HCT116 (cell line): ENCODE measurements around the gene DGKB. TPM values are rescaled to one million over a fixed set of nuclear protein-coding genes. Genes with fewer than 3 reads are reported as not detected.

ENCODE experiments used
- ATAC-seq: fragments of 200-7000 bp; cut with Tn5 transposase; 2 replicates; pipeline ENCODE4 v1.9.1; 2020; ENCODE audit warnings: mild to moderate bottlenecking, moderate library complexity
- BruUV-seq: library from RNA; stranded (reverse); fragments of 400-500 nt; replicated peaks from 2 replicates; lab custom pipeline; 2021; lab: Mats Ljungman, UMichigan
- CTCF ChIA-PET: fragments of 300-600 bp; sonication (Branson Sonifier 250); formaldehyde crosslinking; loops from one replicate; lab custom pipeline; 2021; ENCODE audit warnings: antibody characterized with exemption; lab: Charles Lee
- POLR2A ChIA-PET: fragments of 300-600, 350-600 bp; sonication (Branson Sonifier 250); formaldehyde crosslinking; loops from one replicate; lab custom pipeline; 2021; ENCODE audit warnings: antibody characterized with exemption; lab: Charles Lee
- RAD21 ChIA-PET, 2 experiments: fragments of 300-600 bp; sonication (Branson Sonifier 250); formaldehyde crosslinking; loops; one replicate each; lab custom pipeline; 2023; ENCODE audit warnings: low total read pairs in 2 of 2; ENCODE audit not compliant: uncharacterized antibody in 2 of 2, unreplicated experiment in 2 of 2, low non-redundant PET in 1 of 2; lab: Charles Lee
- DNase-seq: peaks from one replicate; pipeline ENCODE4 v3.0.0-alpha.2; 2010; ENCODE audit warnings: low read depth, low spot score
- H2AFZ ChIP-seq: fragments of 200-600 bp; shearing (Covaris generic), sonication (generic); 2 replicates; pipeline ENCODE4 v1.6.1; 2017; ENCODE audit warnings: low read depth, mixed run types, mixed read lengths, antibody characterized with exemption, low read length; ENCODE audit not compliant: poor library complexity, severe bottlenecking
- H3K27ac ChIP-seq: 2 replicates; pipeline ENCODE4 v1.5.1; 2012; ENCODE audit warnings: low read depth, low read length
- H3K27me3 ChIP-seq: fragments of 200-600 bp; sonication (generic); 2 replicates; pipeline ENCODE4 v1.6.1; 2016; ENCODE audit warnings: mixed run types, low read length, mixed read lengths; ENCODE audit not compliant: insufficient read depth
- H3K36me3 ChIP-seq, 2 experiments: fragments of 200-500 bp in 1 of 2; fragments of 200-600 bp in 1 of 2; sonication (Bioruptor generic) in 1 of 2; sonication (generic) in 1 of 2; 2 replicates each; pipeline versions ENCODE4 v1.5.1 to v1.6.1; 2014 to 2016; ENCODE audit warnings: low read length in 2 of 2, inconsistent platforms in 1 of 2, mixed read lengths in 1 of 2, mixed run types in 1 of 2; ENCODE audit not compliant: insufficient read depth in 2 of 2, control insufficient read depth in 1 of 2
- H3K4me1 ChIP-seq, 2 experiments: fragments of 200-600 bp in 1 of 2; sonication (generic) in 1 of 2; 2 replicates each; pipeline versions ENCODE4 v1.5.1 to v1.6.1; 2012 to 2017; ENCODE audit warnings: low read length in 2 of 2, inconsistent platforms in 1 of 2, mild to moderate bottlenecking in 1 of 2, mixed read lengths in 1 of 2, mixed run types in 1 of 2, moderate library complexity in 1 of 2; ENCODE audit not compliant: insufficient read depth in 2 of 2, control insufficient read depth in 1 of 2
- H3K4me2 ChIP-seq: fragments of 200-600 bp; sonication (generic); 2 replicates; pipeline ENCODE4 v1.6.1; 2017; ENCODE audit warnings: mixed run types, low read length, mixed read lengths
- H3K4me3 ChIP-seq, 2 experiments: fragments of 200-600 bp in 1 of 2; sonication (generic) in 1 of 2; replicated peaks in 1 of 2; 2 replicates each; pipeline ENCODE4 v1.5.1; 2011 to 2016; ENCODE audit warnings: low read length in 2 of 2, control low read depth in 1 of 2, low read depth in 1 of 2, mild to moderate bottlenecking in 1 of 2, mixed read lengths in 1 of 2, mixed run types in 1 of 2
- H3K79me2 ChIP-seq: fragments of 200-600 bp; sonication (generic); 2 replicates; pipeline ENCODE4 v1.6.1; 2017; ENCODE audit warnings: mild to moderate bottlenecking, mixed run types, low read length, moderate library complexity, mixed read lengths; ENCODE audit not compliant: insufficient read depth
- H3K9ac ChIP-seq: fragments of 200-600 bp; sonication (generic); 2 replicates; pipeline ENCODE4 v1.6.1; 2016; ENCODE audit warnings: low read length, mixed read lengths
- H3K9me2 ChIP-seq: fragments of 200-600 bp; sonication (generic), shearing (Covaris generic); 2 replicates; pipeline ENCODE4 v1.6.1; 2017; ENCODE audit warnings: mixed run types, mild to moderate bottlenecking, moderate library complexity; ENCODE audit not compliant: insufficient read depth
- H3K9me3 ChIP-seq, 2 experiments: fragments of 200-500 bp in 1 of 2; fragments of 200-600 bp in 1 of 2; sonication (Bioruptor generic) in 1 of 2; sonication (generic) in 1 of 2; 2 replicates each; pipeline ENCODE4 v1.6.1; 2014 to 2017; ENCODE audit warnings: low read length in 2 of 2, mixed read lengths in 2 of 2, inconsistent platforms in 1 of 2, low read depth in 1 of 2, mild to moderate bottlenecking in 1 of 2, mixed run types in 1 of 2, moderate library complexity in 1 of 2; ENCODE audit not compliant: control insufficient read depth in 1 of 2, insufficient read depth in 1 of 2
- H4K20me1 ChIP-seq: fragments of 200-600 bp; sonication (generic), shearing (Covaris generic); 2 replicates; pipeline ENCODE4 v1.6.1; 2017; ENCODE audit warnings: mixed run types, mild to moderate bottlenecking, moderate library complexity; ENCODE audit not compliant: insufficient read depth
- ATF3 ChIP-seq: IDR thresholded peaks from 2 replicates; pipeline ENCODE4 v1.6.1; 2012
- CBX3 ChIP-seq: IDR thresholded peaks from 2 replicates; pipeline ENCODE4 v1.6.1; 2012; ENCODE audit warnings: low read depth
- JUND ChIP-seq: IDR thresholded peaks from 2 replicates; pipeline ENCODE4 v1.6.1; 2012
- POLR2A ChIP-seq: IDR thresholded peaks from 2 replicates; pipeline ENCODE4 v1.7.0; 2011; ENCODE audit warnings: borderline replicate concordance; ENCODE audit not compliant: insufficient read depth, insufficient read length; ENCODE audit errors: extremely low read depth
- REST ChIP-seq: IDR thresholded peaks from 2 replicates; pipeline ENCODE4 v1.6.1; 2012; ENCODE audit warnings: low read depth
- SIN3A ChIP-seq: IDR thresholded peaks from 2 replicates; pipeline ENCODE4 v1.6.1; 2012; ENCODE audit warnings: low read depth
- SP1 ChIP-seq: IDR thresholded peaks from 2 replicates; pipeline ENCODE4 v1.6.1; 2012; ENCODE audit warnings: low read depth
- TCF7L2 ChIP-seq: IDR thresholded peaks from 2 replicates; pipeline ENCODE4 v1.7.0; 2011; ENCODE audit warnings: borderline replicate concordance, inconsistent platforms; ENCODE audit not compliant: insufficient read depth, insufficient read length; ENCODE audit errors: extremely low read depth
- ZFX ChIP-seq: fragments of 450-650 bp; IDR thresholded peaks from 2 replicates; pipeline ENCODE4 v1.6.1; 2017
- ZNF274 ChIP-seq: fragments of 200-500 bp; sonication (Bioruptor generic); IDR thresholded peaks from 2 replicates; pipeline ENCODE4 v1.6.1; 2014; ENCODE audit warnings: mild to moderate bottlenecking, low read depth, low read length, inconsistent platforms
- intact Hi-C: fragments of 100-400 bp; cut with micrococcal nuclease; formaldehyde crosslinking; loops from 2 replicates; pipeline ENCODE4 v1.10.0; 2022
- total RNA-seq: library from RNA; stranded (reverse); gene quantifications from one replicate; pipeline ENCODE4 v1.2.1, GENCODE V29; 2021; ENCODE audit not compliant: unreplicated experiment

Gene DGKB
- total RNA-seq, 1 experiment from 2014 or later: 0.05 TPM

GRCh38 chr7:14748461-14748860 is 154.1 kb downstream of the DGKB start (continued):
- peak; percentile 39; the same call in 1 of the 2 replicates for TF ChIP-seq CBX3
- no peak for TF ChIP-seq ATF3
- no peak for TF ChIP-seq REST
- TF ChIP-seq JUND: peak; percentile 50
- peak; percentile 53; the same call in 1 of the 2 replicates for TF ChIP-seq SP1
- TF ChIP-seq ZFX: no peak
- no peak for TF ChIP-seq SIN3A

- POLR2A ChIA-PET: interaction anchor here (0.7 kb wide), 1 partner anchor 378 kb away, joined by 3 read pairs; no protein-coding TSS in a partner anchor
- TF ChIP-seq POLR2A: no peak
- peak; percentile 71 for TF ChIP-seq TCF7L2
- TF ChIP-seq ZFX: no peak
- TF ChIP-seq ZNF274: no peak
- no peak for TF ChIP-seq JUND
- no peak overlapping the region for H3K9ac ChIP-seq
- H3K27ac ChIP-seq: no peak overlapping the region
- BruUV-seq: no TSS peak
- H4K20me1 ChIP-seq: no peaks in the 10 kb centered on the region
- ATAC-seq: no peak
- no peak for DNase-seq
- peaks cover 6% of the 10 kb centered on the region; the same call in 1 of the 2 replicates for H3K9me2 ChIP-seq
- intact Hi-C loops: no loop called here
- H2AFZ ChIP-seq: peak overlapping the region; percentile 13
- H3K4me2 ChIP-seq: 0 out of 2 replicates have a peak overlapping the region, but pooled peaks have one; percentile 24
- H3K4me1 ChIP-seq: peaks cover 9 to 10% of the 10 kb centered on the region in 2 experiments; a peak in 3 of 4 replicates
- H3K27me3 ChIP-seq: no peaks in the 10 kb centered on the region
- H3K36me3 ChIP-seq: no peaks in the 10 kb centered on the region
- no peaks in the 10 kb centered on the region for H3K79me2 ChIP-seq
- RAD21 ChIA-PET: no interaction called here
- no peaks in the 10 kb centered on the region; a peak in 2 of 4 replicates for H3K9me3 ChIP-seq
- no peak overlapping the region for H3K4me3 ChIP-seq
- CTCF ChIA-PET: interaction anchor here (1.2 kb wide), 1 partner anchor 13 kb away, joined by 7 read pairs; no protein-coding TSS in a partner anchor
These were observed 154.8 kb downstream of the DGKB start for GRCh38 chr7:14747701-14748100.
